ENCODE measurements around the gene KCNK18. TPM values are rescaled to one million over a fixed set of nuclear protein-coding genes. Genes with fewer than 3 reads are reported as not detected.
A peak's percentile ranks its signal among the peaks of the same experiment; 100 is the strongest.

KCNK18 gene
- total RNA-seq, 1 experiment from 2014 or later, result not detected

GRCh38 chr10:117186832-117187615, 10.3 kb upstream of the KCNK18 start:
- Histone ChIP-seq H3K79me2 (ENCODE audit: low read depth) (no peaks in the 10 kb centered on the region), H3F3A (ENCODE audit: insufficient read depth, low read depth) (peaks cover 23% of the 10 kb centered on the region; the same call in 1 of the 2 replicates), H3K9me3 (ENCODE audit: insufficient read depth, low read depth) (no peaks in the 10 kb centered on the region), H3K4me1 (replicated peaks; ENCODE audit: insufficient read depth) (peaks cover 27% of the 10 kb centered on the region), H3K4me3 (peak overlapping the region; percentile 19; the same call in 1 of the 2 replicates), H3K36me3 (ENCODE audit: low read depth) (no peaks in the 10 kb centered on the region), H4K20me1 (ENCODE audit: insufficient read depth) (no peaks in the 10 kb centered on the region), H3K27me3 (ENCODE audit: insufficient read depth, low read depth) (no peaks in the 10 kb centered on the region), H3K4me2 (peak overlapping the region; percentile 75), H3K27ac (peak overlapping the region; percentile 83), H2AFZ (peak overlapping the region; percentile 78; the same call in 1 of the 2 replicates), H3K9me2 (ENCODE audit: insufficient read depth) (no peaks in the 10 kb centered on the region)
- TF ChIP-seq EZH2 (IDR thresholded peaks at IDR 0.05; ENCODE audit: low read depth) (no peak), CTCF (conservative IDR thresholded peaks at IDR 0.05) (no peak)
- DNase-seq, result peak in 1 of 2 experiments; percentile 79
- ChIA-PET CTCF (no interaction called here), POLR2A (ENCODE audit: unreplicated experiment) (interaction anchor here (0.9 kb wide), 1 partner anchor 414 kb away, joined by 4 read pairs; no protein-coding TSS in a partner anchor)
- intact Hi-C loops (cut with micrococcal nuclease; ENCODE audit: unreplicated experiment), result no loop called here
- no TSS peak for BruUV-seq (replicated peaks)

GRCh38 chr10:117188371-117188770, 8.9 kb upstream of the KCNK18 start:
- Histone ChIP-seq H3F3A (ENCODE audit: insufficient read depth, low read depth) (peaks cover 23% of the 10 kb centered on the region; the same call in 1 of the 2 replicates), H3K27me3 (ENCODE audit: insufficient read depth, low read depth) (no peaks in the 10 kb centered on the region), H3K36me3 (ENCODE audit: low read depth) (no peaks in the 10 kb centered on the region), H3K9me3 (ENCODE audit: insufficient read depth, low read depth) (no peaks in the 10 kb centered on the region), H3K9me2 (ENCODE audit: insufficient read depth) (no peaks in the 10 kb centered on the region), H3K4me2 (peak overlapping the region; percentile 75; the same call in 1 of the 2 replicates), H4K20me1 (ENCODE audit: insufficient read depth) (no peaks in the 10 kb centered on the region), H3K27ac (no peak overlapping the region), H2AFZ (no peak overlapping the region), H3K79me2 (ENCODE audit: low read depth) (no peaks in the 10 kb centered on the region), H3K4me3 (no peak overlapping the region), H3K4me1 (replicated peaks; ENCODE audit: insufficient read depth) (peaks cover 27% of the 10 kb centered on the region)
- no peak for TF ChIP-seq EZH2 (IDR thresholded peaks at IDR 0.05; ENCODE audit: low read depth)
- TF ChIP-seq CTCF (conservative IDR thresholded peaks at IDR 0.05), result no peak
- ChIA-PET CTCF (no interaction called here), POLR2A (ENCODE audit: unreplicated experiment) (no interaction called here)
- BruUV-seq (replicated peaks), result no TSS peak
- DNase-seq, result no peak
- intact Hi-C loops (cut with micrococcal nuclease; ENCODE audit: unreplicated experiment), result no loop called here

- no peak for DNase-seq
- Histone ChIP-seq H3K4me2 (no peak overlapping the region), H3K9me2 (ENCODE audit: insufficient read depth) (no peaks in the 10 kb centered on the region), H3K27ac (no peak overlapping the region), H3K4me1 (replicated peaks; ENCODE audit: insufficient read depth) (peaks cover 27% of the 10 kb centered on the region), H3K4me3 (no peak overlapping the region), H3K36me3 (ENCODE audit: low read depth) (no peaks in the 10 kb centered on the region), H4K20me1 (ENCODE audit: insufficient read depth) (no peaks in the 10 kb centered on the region), H2AFZ (no peak overlapping the region), H3F3A (ENCODE audit: insufficient read depth, low read depth) (peaks cover 23% of the 10 kb centered on the region; the same call in 1 of the 2 replicates), H3K79me2 (ENCODE audit: low read depth) (no peaks in the 10 kb centered on the region), H3K27me3 (ENCODE audit: insufficient read depth, low read depth) (no peaks in the 10 kb centered on the region), H3K9me3 (ENCODE audit: insufficient read depth, low read depth) (no peaks in the 10 kb centered on the region)
- ChIA-PET CTCF (interaction anchor here (0.6 kb wide), 1 partner anchor 15 kb away, joined by 3 read pairs; no protein-coding TSS in a partner anchor), POLR2A (ENCODE audit: unreplicated experiment) (no interaction called here)
- BruUV-seq (replicated peaks), result no TSS peak
- TF ChIP-seq EZH2 (IDR thresholded peaks at IDR 0.05; ENCODE audit: low read depth) (no peak), CTCF (conservative IDR thresholded peaks at IDR 0.05) (no peak)
- intact Hi-C loops (cut with micrococcal nuclease; ENCODE audit: unreplicated experiment), result no loop called here
These were observed 7.7 kb upstream of the KCNK18 start for GRCh38 chr10:117189557-117189956.
